Choroid plexus epithelial cell (primary cell): ENCODE measurements around the gene HRK.

Experiments used
- DNase-seq: peaks from one replicate; pipeline ENCODE4 v3.0.0-alpha.2; 2010; ENCODE audit warnings: low read depth
- H3K4me3 ChIP-seq: 2 replicates; pipeline ENCODE4 v1.5.1; 2011; ENCODE audit warnings: low read depth, mild to moderate bottlenecking, control low read depth, low read length, moderate library complexity
- TF ChIP-seq, protein P1 (sequence below): conservative IDR thresholded peaks from 2 replicates; pipeline ENCODE4 v1.5.1; 2011; ENCODE audit warnings: low read depth, mild to moderate bottlenecking, control low read depth, inconsistent platforms, low read length, moderate library complexity

HRK gene

DNA sequence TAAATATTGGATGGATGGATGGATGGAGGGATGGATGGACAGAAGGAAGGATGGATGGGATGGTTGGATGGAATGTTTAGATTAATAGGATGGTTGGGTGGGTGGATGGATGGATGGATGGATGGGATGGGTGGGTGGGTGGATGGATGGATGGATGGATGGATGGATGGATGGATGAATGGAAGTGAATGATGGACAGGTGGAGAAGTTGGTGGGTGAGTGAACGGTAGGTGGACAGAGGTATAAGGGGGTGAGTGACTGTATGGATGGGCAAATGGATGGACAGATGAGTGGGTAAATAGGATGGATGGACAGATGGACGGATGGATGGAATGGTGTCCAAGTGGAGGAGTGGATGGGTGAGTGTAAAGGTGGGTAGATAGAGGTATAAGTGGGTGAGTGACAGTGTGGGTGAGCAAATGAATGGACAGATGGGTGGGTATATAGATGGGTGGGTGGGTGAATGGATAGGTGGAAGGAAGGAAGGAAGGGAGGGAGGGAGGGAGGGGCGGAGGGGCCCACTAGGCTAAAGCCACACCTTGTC lies 41.9 kb downstream of the HRK start:
- TF ChIP-seq, protein P1, sequence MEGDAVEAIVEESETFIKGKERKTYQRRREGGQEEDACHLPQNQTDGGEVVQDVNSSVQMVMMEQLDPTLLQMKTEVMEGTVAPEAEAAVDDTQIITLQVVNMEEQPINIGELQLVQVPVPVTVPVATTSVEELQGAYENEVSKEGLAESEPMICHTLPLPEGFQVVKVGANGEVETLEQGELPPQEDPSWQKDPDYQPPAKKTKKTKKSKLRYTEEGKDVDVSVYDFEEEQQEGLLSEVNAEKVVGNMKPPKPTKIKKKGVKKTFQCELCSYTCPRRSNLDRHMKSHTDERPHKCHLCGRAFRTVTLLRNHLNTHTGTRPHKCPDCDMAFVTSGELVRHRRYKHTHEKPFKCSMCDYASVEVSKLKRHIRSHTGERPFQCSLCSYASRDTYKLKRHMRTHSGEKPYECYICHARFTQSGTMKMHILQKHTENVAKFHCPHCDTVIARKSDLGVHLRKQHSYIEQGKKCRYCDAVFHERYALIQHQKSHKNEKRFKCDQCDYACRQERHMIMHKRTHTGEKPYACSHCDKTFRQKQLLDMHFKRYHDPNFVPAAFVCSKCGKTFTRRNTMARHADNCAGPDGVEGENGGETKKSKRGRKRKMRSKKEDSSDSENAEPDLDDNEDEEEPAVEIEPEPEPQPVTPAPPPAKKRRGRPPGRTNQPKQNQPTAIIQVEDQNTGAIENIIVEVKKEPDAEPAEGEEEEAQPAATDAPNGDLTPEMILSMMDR, result no peak
- DNase-seq, result no peak
- no peak overlapping the region for H3K4me3 ChIP-seq

DNA sequence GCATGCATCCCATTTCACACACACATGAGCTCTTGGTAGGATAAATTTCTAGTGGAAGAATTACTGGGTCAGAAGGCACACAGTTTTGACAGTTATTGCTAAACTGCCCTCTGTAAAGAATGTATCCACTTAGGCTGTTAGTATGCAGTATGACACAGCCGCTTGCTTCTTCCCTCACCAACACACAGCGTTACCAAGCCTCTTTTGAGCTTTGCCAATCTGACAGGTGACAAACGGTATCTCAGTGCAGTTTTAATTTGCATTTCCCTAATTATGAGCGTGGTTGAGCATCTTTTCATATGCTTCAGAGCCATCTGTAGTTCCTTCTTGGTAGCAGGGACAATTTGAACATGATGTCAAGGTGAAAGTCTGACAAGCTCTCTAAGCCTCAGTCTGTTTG lies 42.9 kb downstream of the HRK start:
- H3K4me3 ChIP-seq, result no peak overlapping the region
- no peak for DNase-seq
- TF ChIP-seq, protein P1, result no peak

DNA sequence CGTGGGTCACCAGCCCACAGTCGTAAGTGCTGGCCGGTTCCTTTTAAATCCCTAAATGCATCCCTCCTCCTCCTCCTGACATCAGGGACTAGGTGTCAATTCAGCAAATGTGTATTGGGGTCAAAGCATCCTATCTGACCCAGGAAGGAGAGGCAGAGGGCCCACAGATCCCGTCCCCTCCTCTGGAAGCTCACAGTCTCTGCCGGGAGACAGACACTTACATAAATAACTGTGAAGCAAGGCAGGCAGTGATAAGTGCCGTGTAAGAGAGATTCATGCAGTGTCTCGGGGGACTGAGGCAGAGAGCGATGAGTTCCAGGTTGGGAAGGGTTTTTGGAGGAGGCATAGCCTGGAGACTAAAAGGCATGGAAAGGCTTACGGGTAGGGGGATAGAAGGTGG lies 44.1 kb downstream of the HRK start:
- DNase-seq, result no peak
- TF ChIP-seq, protein P1, result no peak
- no peak overlapping the region for H3K4me3 ChIP-seq

DNA sequence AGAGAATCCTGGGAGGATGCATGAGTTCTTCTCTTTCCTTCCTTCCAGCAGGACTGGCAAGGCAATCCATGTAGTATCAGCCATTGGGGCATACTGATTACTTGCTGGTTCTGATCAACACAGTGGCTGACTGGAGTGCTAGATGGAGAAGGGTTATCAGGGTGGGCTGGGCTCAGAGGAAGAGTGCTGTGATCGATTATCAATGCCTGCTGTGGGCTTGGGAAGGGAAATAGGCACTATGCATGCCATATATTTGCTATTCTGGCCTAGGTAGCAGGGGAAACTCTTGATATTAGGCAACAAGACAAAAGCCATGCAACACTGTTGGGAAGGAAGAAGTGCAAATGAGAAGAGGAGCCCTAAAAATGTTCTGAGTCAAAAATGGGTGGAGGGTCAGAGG lies 45.8 kb downstream of the HRK start:
- no peak for DNase-seq
- TF ChIP-seq, protein P1, result no peak
- H3K4me3 ChIP-seq, result no peak overlapping the region

DNA sequence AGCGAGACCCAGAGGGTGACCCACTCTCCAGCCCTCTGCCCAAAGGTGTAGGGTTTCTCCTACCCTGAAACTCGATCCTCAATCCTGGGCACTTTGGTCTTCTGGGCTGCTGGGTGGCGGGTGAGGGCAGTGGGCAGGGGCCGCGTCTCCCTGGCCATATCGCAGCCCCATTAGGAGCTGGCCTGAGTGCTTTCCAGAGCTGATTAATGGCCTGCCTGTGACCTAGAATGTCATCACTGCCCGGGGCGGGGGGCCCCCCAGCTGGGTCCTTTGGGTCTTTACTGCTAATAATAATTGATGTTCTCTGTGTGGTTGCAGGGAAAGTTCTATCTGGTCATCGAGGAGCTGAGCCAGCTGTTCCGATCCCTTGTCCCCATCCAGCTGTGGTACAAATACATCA lies 47.8 kb downstream of the HRK start:
- no peak overlapping the region for H3K4me3 ChIP-seq
- DNase-seq, result no peak
- TF ChIP-seq, protein P1, result no peak

DNA sequence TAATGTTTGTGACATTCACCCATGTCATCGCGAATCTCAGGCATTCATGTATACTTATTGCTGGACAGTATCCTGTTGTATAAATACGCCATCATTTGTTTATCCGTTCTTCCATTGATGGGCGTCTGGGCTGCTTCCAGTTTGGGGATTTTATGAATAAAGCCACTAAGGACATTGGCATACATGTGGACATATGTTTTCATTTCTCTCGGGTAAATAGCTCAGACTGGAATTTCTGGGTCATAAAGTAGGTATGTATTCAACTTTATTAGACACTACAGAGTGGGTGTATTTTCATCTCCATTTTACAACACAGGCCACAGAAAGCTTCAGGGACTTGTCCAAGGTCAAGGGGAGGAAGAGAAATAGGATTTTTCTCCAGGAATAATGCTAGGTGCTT lies 48.9 kb downstream of the HRK start:
- H3K4me3 ChIP-seq, result no peak overlapping the region
- no peak for DNase-seq
- TF ChIP-seq, protein P1, result no peak

DNA sequence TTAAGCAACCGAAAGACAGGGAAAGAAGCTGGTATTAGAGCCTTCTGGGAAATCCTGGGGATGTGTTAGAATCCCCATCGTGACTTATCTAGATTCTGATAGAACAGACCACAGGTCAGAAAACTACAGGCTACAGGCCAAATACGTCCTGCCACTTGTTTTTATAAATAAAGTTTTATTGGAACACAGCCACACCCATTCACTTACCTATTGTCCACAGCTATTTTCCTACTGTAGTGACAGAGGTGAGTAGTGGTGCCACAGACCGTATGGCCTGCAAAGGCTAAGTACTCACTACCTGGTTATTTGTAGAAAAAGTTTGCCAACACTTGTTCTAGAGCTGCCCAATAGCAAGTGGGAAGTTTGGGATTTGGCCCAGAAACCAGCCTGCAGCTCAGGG lies 53.8 kb downstream of the HRK start:
- TF ChIP-seq, protein P1, result no peak
- no peak for DNase-seq
- H3K4me3 ChIP-seq, result no peak overlapping the region
